ENCODE results near the gene MELTF.

Gene MELTF

GRCh38 chr3:197026481-197026866 is 3.1 kb downstream of the MELTF start:
- DNase-seq: no peak

- no peak for DNase-seq
These were observed 3.7 kb downstream of the MELTF start for GRCh38 chr3:197025736-197026480.

DNA sequence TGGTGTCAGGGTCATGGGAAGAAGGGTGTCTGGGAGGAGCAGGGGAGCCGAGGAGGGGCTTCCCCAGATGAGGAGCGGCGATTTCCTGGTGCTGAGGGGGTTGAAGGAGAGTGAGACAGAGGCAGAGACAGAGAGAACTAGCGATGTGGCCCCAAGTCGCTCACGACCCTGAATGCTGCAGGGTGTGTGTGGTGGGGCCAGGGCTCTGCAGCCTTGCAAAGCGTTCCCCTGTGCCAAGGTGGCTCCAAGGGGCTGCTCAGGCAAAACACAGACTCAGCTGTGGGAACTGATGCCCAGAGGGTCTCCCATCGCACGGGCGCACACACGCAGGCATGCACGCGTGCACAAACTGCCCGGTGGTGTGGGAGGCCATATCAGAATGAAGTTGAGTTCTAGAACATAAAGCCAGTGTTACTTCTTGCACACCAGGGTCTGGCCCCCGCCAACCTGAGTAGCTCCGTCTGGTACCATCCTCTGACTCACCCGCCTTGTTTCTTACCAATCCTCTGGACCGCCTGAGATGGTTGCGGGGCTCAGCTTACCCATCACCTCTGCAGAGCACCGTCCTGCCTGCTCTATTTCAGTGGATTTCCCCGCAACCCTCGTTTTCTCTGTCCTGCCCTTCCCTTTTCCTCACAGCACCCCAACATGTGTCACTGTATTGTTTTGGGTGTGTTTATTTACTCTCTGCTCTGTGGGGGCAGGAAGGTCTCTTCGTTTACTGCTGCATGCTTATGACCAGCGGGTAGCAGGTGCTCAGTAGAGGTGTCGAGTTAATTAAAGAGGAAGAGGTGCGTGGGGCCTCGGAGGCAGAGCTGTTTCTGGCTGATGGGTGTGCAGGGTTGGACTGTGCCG is 4.5 kb downstream of the MELTF start:
- no peak for DNase-seq

GRCh38 chr3:197023998-197024651 is 5.5 kb downstream of the MELTF start:
- no peak for DNase-seq

DNA sequence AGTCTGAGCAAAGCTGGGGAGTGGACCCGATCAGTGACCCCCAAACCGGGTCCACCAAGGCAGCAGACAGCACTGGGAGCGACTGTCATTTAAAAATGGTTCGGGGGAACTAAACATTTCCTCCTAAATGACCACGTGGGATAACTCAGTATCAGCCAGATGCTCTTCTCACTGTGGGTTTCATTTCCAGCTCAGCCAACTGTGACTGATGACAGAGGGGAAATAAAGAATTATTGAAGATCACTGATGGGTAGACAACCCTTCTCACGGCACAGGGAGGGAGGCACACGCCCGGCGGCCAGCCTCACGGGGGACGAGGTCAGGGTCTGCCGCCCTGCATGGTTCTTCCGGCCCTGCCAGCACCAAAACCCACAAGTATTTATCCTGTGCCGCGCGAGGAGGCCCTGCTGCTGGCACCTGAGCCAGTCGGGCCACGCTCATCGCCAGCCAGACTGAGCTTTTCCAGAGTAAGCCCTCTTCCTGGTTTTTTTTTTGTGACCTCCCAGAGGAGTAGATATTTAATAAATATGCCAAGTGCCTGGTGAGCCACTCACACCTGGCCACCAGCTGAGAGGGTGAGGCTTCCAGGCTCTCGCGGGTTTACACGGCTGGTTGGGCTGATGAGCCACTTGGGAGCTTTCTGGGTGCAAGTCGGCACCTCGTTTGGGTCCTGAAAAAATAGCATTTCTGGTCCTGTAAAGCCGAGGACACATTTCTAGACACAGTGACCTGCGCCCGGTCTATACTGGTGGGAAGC is 6.2 kb downstream of the MELTF start:
- no peak for DNase-seq

GRCh38 chr3:197022405-197023231 is 7.0 kb downstream of the MELTF start:
- no peak for DNase-seq

GRCh38 chr3:197021729-197022404 is 7.8 kb downstream of the MELTF start:
- DNase-seq: no peak

GRCh38 chr3:197021231-197021630 is 8.4 kb downstream of the MELTF start:
- DNase-seq: no peak

- no peak for DNase-seq
These were observed 10.1 kb downstream of the MELTF start for GRCh38 chr3:197019535-197019934.

- no peak for DNase-seq
These were observed 10.6 kb downstream of the MELTF start for GRCh38 chr3:197019021-197019420.

GRCh38 chr3:197017003-197017402 is 12.6 kb downstream of the MELTF start:
- no peak for DNase-seq

GRCh38 chr3:197015790-197016736 is 13.6 kb downstream of the MELTF start:
- DNase-seq: no peak

- no peak for DNase-seq
These were observed 14.6 kb downstream of the MELTF start for GRCh38 chr3:197014942-197015575.

GRCh38 chr3:197014024-197014423 is 15.6 kb downstream of the MELTF start:
- no peak for DNase-seq

DNA sequence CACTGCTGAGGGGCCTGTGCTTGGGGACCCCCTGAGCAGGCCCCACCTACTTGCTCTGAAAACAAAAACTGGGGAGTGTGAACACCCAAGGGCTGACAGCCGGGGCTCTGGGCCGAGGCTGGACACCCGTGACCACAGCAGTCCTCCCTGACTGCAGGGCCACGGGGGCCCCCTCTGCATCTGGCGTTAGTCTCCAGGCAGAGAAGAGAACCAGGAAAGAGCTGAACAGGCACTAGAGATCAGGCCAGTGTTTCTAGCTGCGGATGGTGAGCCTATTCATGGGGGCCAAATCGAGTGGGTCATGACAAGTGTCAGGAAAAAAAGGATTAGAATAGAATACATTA is 17.1 kb downstream of the MELTF start:
- DNase-seq: no peak

DNA sequence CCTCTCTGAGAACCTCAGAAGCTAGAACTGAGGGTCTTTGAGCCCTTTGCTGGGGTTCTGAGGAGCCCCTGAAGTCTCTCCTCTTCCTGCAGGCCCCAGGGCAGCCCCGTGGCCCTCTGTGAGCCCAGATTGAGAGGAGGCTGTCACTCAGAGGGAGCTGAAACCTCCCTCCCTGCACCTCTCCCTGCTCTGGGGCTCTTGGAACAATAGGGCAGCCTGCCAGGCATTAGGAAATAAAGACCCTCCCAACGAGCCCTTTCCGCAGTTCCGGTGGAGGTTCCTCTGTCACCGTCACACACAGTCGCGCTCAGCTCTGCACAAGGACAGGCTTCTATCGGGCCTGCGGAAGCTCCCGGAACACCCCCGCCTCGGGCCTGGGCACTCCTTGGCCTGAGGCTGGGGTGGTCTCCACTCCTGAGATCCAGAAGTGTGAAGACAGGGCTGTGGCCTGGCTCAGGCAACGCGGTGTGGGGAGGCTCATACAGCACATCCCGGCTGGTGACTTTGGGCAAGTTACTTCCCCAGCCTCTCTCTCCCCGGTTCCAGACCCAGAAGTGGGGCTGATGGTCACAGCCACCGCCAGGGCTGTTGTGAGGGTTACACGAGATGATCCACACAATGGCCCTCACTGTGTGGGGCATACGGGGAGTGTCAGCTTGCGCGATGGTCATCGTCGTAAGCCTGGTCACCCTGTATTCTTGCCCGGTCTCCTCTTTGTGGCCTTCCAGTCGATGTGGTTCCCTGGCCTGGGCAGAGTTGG is 17.7 kb downstream of the MELTF start:
- DNase-seq: no peak

DNA sequence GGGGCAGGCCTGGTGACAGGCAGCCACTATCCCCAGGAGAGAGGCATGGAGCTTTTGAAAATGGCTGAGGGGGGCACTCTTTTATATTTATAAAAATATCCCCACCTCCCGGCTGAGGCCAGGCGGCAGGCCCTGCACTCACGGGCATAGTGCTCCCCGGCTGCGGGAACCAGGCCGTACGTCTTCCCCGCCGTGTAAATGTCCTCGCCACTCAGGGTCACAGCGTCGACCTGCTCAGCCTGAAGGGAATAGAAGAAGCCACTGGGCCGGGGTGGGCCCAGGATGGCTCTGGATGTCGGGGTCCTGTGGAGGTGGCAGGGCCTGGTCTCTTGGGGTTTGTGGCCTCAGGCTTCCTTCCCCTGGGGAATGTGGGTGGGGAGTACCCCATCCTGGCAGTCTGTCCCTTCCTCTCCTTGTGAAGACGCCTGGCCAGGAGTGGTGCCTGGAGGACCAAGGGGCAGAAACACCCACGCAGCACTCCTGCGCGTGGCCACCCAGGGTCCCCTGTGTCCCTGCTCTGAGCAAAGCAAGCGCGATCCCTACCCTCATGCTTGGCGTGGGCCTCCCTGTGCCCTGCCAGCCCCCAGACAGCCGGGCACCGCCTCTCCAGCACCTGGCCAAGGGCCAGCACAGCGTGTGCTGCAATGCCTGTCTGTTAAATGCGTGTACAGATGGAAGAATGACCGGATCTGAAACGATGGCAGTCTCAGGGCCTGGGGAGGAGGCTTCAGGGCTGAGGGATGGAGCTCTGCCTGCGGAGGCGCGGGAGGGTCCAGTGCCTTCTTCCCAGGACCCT is 18.9 kb downstream of the MELTF start:
- no peak for DNase-seq

- DNase-seq: no peak
These were observed 20.0 kb downstream of the MELTF start for GRCh38 chr3:197009532-197010019.

All from hematopoietic multipotent progenitor cell treated with erythropoietin and hydrocortisone succinate and interleukin-3 and kit ligand, for 8 days (in vitro differentiated cells).